ENCODE measurements around the gene ARL2.

Gene ARL2

DNA sequence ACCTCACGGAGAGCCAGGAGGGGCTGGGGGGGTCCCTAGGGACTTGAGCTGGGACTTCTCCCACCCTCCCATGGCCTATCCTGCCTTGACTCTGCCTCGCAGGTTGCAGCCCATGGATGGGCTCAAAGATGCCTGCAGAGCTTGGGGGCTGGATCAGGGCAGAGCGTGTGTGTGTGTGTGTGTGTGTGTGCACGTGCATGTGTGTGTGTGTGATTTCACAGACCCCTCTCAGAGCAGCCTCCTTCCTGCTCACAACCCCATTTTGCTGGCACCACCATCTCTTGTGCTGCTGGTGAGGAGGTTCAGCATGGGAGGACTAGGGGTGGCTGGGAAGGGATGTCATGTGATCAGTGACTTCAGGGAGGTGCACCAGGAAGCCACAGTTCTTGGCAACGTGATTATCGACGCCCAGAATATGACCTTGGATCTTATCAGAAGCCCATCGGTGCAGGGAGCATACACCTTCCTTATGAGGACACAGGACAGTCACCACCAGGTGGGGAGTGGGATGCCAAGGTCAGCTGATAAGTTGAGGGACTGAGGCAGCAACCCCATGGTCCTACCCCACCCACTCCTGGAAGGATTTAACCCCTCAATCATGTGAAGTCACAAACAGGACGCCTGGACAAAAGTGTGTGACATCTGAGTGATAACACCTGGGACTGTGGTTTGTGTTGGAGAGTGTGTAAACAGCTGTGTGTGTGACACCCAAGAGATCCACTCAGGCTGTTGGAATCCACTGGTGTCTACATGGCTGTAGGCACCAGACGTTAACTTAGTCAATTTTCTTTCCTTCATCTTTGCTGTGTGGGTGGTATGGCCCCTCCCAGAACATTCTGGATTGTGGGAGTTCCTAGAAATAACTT lies 46.2 kb downstream of the ARL2 start:
- TF ChIP-seq, protein P1, sequence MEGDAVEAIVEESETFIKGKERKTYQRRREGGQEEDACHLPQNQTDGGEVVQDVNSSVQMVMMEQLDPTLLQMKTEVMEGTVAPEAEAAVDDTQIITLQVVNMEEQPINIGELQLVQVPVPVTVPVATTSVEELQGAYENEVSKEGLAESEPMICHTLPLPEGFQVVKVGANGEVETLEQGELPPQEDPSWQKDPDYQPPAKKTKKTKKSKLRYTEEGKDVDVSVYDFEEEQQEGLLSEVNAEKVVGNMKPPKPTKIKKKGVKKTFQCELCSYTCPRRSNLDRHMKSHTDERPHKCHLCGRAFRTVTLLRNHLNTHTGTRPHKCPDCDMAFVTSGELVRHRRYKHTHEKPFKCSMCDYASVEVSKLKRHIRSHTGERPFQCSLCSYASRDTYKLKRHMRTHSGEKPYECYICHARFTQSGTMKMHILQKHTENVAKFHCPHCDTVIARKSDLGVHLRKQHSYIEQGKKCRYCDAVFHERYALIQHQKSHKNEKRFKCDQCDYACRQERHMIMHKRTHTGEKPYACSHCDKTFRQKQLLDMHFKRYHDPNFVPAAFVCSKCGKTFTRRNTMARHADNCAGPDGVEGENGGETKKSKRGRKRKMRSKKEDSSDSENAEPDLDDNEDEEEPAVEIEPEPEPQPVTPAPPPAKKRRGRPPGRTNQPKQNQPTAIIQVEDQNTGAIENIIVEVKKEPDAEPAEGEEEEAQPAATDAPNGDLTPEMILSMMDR (IDR thresholded peaks at IDR 0.05; ENCODE audit: low read depth, low read length, poor library complexity, severe bottlenecking) = no peak
- no peak for TF ChIP-seq EZH2phosphoT487 (IDR thresholded peaks at IDR 0.05; ENCODE audit: borderline replicate concordance, low read length)
- H3K4me2 ChIP-seq (ENCODE audit: low read length) = no peak overlapping the region
- no peaks in the 10 kb centered on the region for H3K9me3 ChIP-seq (ENCODE audit: control insufficient read depth, insufficient read depth, low read length)
- no peaks in the 10 kb centered on the region for H3K36me3 ChIP-seq (ENCODE audit: control insufficient read depth, low read length)
- no peak overlapping the region for H3K27ac ChIP-seq (ENCODE audit: low read depth, low read length)
- H3K4me3 ChIP-seq (ENCODE audit: low read length) = no peak overlapping the region
- no peaks in the 10 kb centered on the region; the same call in 1 of the 2 replicates for H3K27me3 ChIP-seq (ENCODE audit: control insufficient read depth, low read length)
- H3K9me2 ChIP-seq (replicated peaks; ENCODE audit: control insufficient read depth, low read length) = no peaks in the 10 kb centered on the region
- H3K4me1 ChIP-seq (ENCODE audit: control insufficient read depth, low read length) = peaks cover 17% of the 10 kb centered on the region
- no peaks in the 10 kb centered on the region for H3F3A ChIP-seq (ENCODE audit: control insufficient read depth, insufficient read depth)
- H4K20me1 ChIP-seq (ENCODE audit: control insufficient read depth, insufficient read depth, low read depth, low read length) = no peaks in the 10 kb centered on the region
- no peaks in the 10 kb centered on the region for H3K79me2 ChIP-seq (ENCODE audit: control insufficient read depth, low read length)

DNA sequence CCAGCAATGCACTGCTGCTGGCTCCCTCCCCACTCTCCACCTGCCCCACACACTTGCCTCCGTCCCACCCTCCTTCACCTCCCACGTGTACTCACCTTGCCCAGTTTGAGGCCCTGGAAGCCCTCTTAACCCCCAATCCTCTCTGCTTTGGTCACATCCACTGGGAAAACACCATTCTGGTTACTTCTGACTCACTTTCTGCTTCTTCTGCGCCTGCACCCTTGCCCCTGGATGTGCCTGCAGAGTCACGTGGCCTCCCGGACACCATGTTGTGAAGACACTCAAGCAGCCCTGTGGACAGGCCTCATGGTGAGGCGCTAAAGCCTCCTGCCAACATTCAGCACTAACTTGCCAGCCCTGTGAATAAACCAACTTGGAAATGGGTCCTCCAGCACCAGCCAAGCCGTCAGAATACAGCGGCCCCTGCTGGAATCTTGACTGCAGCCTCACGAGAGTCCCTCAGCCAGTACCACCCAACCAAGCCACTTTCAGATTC lies 47.0 kb downstream of the ARL2 start:
- Histone ChIP-seq H3K4me1 (ENCODE audit: control insufficient read depth, low read length) (peaks cover 12% of the 10 kb centered on the region), H3K4me3 (ENCODE audit: low read length) (no peak overlapping the region), H3K79me2 (ENCODE audit: control insufficient read depth, low read length) (no peaks in the 10 kb centered on the region), H3K27me3 (ENCODE audit: control insufficient read depth, low read length) (no peaks in the 10 kb centered on the region; the same call in 1 of the 2 replicates), H3K9me2 (replicated peaks; ENCODE audit: control insufficient read depth, low read length) (no peaks in the 10 kb centered on the region), H4K20me1 (ENCODE audit: control insufficient read depth, insufficient read depth, low read depth, low read length) (no peaks in the 10 kb centered on the region), H3K9me3 (ENCODE audit: control insufficient read depth, insufficient read depth, low read length) (no peaks in the 10 kb centered on the region), H3K27ac (ENCODE audit: low read depth, low read length) (no peak overlapping the region), H3F3A (ENCODE audit: control insufficient read depth, insufficient read depth) (no peaks in the 10 kb centered on the region), H3K4me2 (ENCODE audit: low read length) (no peak overlapping the region), H3K36me3 (ENCODE audit: control insufficient read depth, low read length) (no peaks in the 10 kb centered on the region)
- TF ChIP-seq, protein P1 (IDR thresholded peaks at IDR 0.05; ENCODE audit: low read depth, low read length, poor library complexity, severe bottlenecking) = peak; percentile 54
- no peak for TF ChIP-seq EZH2phosphoT487 (IDR thresholded peaks at IDR 0.05; ENCODE audit: borderline replicate concordance, low read length)

DNA sequence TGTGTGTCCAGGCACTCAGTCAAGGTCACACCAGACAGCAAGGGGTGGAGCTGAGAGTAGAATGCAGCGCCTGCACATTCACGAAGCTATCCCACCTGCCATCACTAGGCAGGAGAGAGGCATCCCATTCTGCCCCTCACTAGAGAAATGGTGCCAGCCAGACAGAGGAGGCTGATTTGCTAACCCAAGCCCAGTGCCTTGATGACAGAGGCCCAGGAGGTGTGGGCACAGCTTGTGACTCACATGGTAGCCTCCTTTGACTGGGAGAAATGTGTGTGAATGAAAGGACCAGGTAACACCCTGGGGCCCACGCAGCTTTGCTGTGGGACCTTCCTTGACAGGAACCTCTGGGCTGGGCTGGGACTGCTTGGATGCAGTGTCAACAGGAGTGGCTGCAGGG lies 49.6 kb downstream of the ARL2 start:
- no peaks in the 10 kb centered on the region for H3F3A ChIP-seq (ENCODE audit: control insufficient read depth, insufficient read depth)
- H3K4me2 ChIP-seq (ENCODE audit: low read length) = no peak overlapping the region
- no peaks in the 10 kb centered on the region for H3K9me2 ChIP-seq (replicated peaks; ENCODE audit: control insufficient read depth, low read length)
- H3K4me3 ChIP-seq (ENCODE audit: low read length) = no peak overlapping the region
- H4K20me1 ChIP-seq (ENCODE audit: control insufficient read depth, insufficient read depth, low read depth, low read length) = no peaks in the 10 kb centered on the region
- H3K4me1 ChIP-seq (ENCODE audit: control insufficient read depth, low read length) = peaks cover 12% of the 10 kb centered on the region
- H3K27ac ChIP-seq (ENCODE audit: low read depth, low read length) = no peak overlapping the region
- H3K27me3 ChIP-seq (ENCODE audit: control insufficient read depth, low read length) = no peaks in the 10 kb centered on the region; the same call in 1 of the 2 replicates
- no peaks in the 10 kb centered on the region for H3K36me3 ChIP-seq (ENCODE audit: control insufficient read depth, low read length)
- H3K79me2 ChIP-seq (ENCODE audit: control insufficient read depth, low read length) = no peaks in the 10 kb centered on the region
- H3K9me3 ChIP-seq (ENCODE audit: control insufficient read depth, insufficient read depth, low read length) = no peaks in the 10 kb centered on the region
- TF ChIP-seq, protein P1 (IDR thresholded peaks at IDR 0.05; ENCODE audit: low read depth, low read length, poor library complexity, severe bottlenecking) = no peak
